K562 (cell line): Measurements from ENCODE around the gene TCEAL5. TPM values are rescaled to one million over a fixed set of nuclear protein-coding genes. Genes with fewer than 3 reads are reported as not detected.

ENCODE experiments used
- ATAC-seq: fragments of 200-7000 bp; cut with Tn5 transposase; 3 replicates; pipeline ENCODE4 v1.9.1; 2020; ENCODE audit warnings: moderate library complexity
- BruUV-seq: library from RNA; stranded (reverse); fragments of 400-500 nt; replicated peaks from 2 replicates; lab custom pipeline; 2021; lab: Mats Ljungman, UMichigan
- CTCF ChIA-PET: fragments of 300-600 bp; formaldehyde crosslinking; extraction: SDS; loops from one replicate; lab custom pipeline; 2021; ENCODE audit warnings: low intra/inter-chr PET ratio; lab: Yijun Ruan, JAX
- POLR2A ChIA-PET: fragments of 300-600, 350-650 bp; sonication (Branson Sonifier 250); formaldehyde crosslinking; extraction: SDS; loops from one replicate; lab custom pipeline; 2021; ENCODE audit warnings: antibody characterized with exemption, inconsistent platforms; lab: Yijun Ruan, JAX
- DNase-seq, 4 experiments: peaks; one replicate each; pipeline versions ENCODE4 v3.0.0 to v3.0.0-alpha.2; 2011 to 2018; ENCODE audit warnings: low spot score in 3 of 4, mixed read lengths in 3 of 4; ENCODE audit errors: extremely low read depth in 1 of 4
- FAIRE-seq: peaks from 2 replicates; lab custom pipeline; 2011; peaks lifted over from hg19 to GRCh38; lab: Jason Lieb, UNC
- H2AFZ ChIP-seq: 2 replicates; pipeline ENCODE4 v1.6.0; 2011; ENCODE audit warnings: low read depth, low read length, control low read depth, inconsistent platforms
- H3K27ac ChIP-seq: fragments of 200-600 bp; 3 replicates; pipeline ENCODE4 v1.8.0; 2011; ENCODE audit warnings: low read depth, mild to moderate bottlenecking, control low read depth, inconsistent platforms, low read length, moderate library complexity, mixed read lengths; ENCODE audit errors: extremely low read depth
- H3K27me3 ChIP-seq, 2 experiments: fragments of 300-600 bp in 1 of 2; 2 replicates in 1 of 2; 3 replicates in 1 of 2; pipeline versions ENCODE4 v1.6.0 to v1.8.0; 2011; ENCODE audit warnings: inconsistent platforms in 2 of 2, low read length in 2 of 2, mild to moderate bottlenecking in 1 of 2, mixed read lengths in 1 of 2, moderate library complexity in 1 of 2; ENCODE audit not compliant: control insufficient read depth in 2 of 2, insufficient read depth in 2 of 2
- H3K36me3 ChIP-seq: fragments of 300-600 bp; 3 replicates; pipeline ENCODE4 v1.8.0; 2011; ENCODE audit warnings: mild to moderate bottlenecking, low read length, inconsistent platforms; ENCODE audit not compliant: control insufficient read depth, insufficient read depth
- H3K4me1 ChIP-seq, 2 experiments: fragments of 200-600 bp in 1 of 2; replicated peaks in 1 of 2; 2 replicates in 1 of 2; 3 replicates in 1 of 2; pipeline versions ENCODE4 v1.5.1 to v1.8.0; 2011; ENCODE audit warnings: inconsistent platforms in 2 of 2, low read length in 2 of 2, mild to moderate bottlenecking in 1 of 2, mixed read lengths in 1 of 2, moderate library complexity in 1 of 2; ENCODE audit not compliant: control insufficient read depth in 2 of 2, insufficient read depth in 2 of 2
- H3K4me2 ChIP-seq: 2 replicates; pipeline ENCODE4 v1.6.1; 2011; ENCODE audit warnings: low read length, control low read depth, inconsistent platforms, mixed read lengths; ENCODE audit not compliant: insufficient read depth
- H3K4me3 ChIP-seq: fragments of 200-600 bp; sonication (generic), shearing (Covaris generic); 2 replicates; pipeline ENCODE4 v1.5.1; 2016; ENCODE audit warnings: control low read depth, inconsistent platforms
- H3K79me2 ChIP-seq: fragments of 200-600 bp; 3 replicates; pipeline ENCODE4 v1.8.0; 2011; ENCODE audit warnings: low read length, inconsistent platforms; ENCODE audit not compliant: control insufficient read depth, insufficient read depth
- H3K9ac ChIP-seq, 2 experiments: 2 replicates each; pipeline versions ENCODE4 v1.6.0 to v1.6.1; 2011; ENCODE audit warnings: low read depth in 2 of 2, low read length in 2 of 2, control low read depth in 1 of 2, inconsistent platforms in 1 of 2, mild to moderate bottlenecking in 1 of 2, mixed read lengths in 1 of 2; ENCODE audit not compliant: insufficient read depth in 1 of 2
- H3K9me1 ChIP-seq: one replicate; pipeline ENCODE4 v1.6.0; 2011; ENCODE audit warnings: inconsistent platforms, mild to moderate bottlenecking, low read length, moderate library complexity; ENCODE audit not compliant: control insufficient read depth, insufficient read depth
- H3K9me3 ChIP-seq: replicated peaks from 2 replicates; pipeline ENCODE4 v1.5.1; 2011; ENCODE audit warnings: low read depth, low read length, inconsistent platforms; ENCODE audit not compliant: control insufficient read depth, insufficient read depth
- H4K20me1 ChIP-seq: replicated peaks from 2 replicates; pipeline ENCODE4 v1.6.1; 2011; ENCODE audit warnings: low read length, inconsistent platforms, mixed read lengths; ENCODE audit not compliant: control insufficient read depth, insufficient read depth
- DEAF1 ChIP-seq: fragments of 450-650 bp; formaldehyde crosslinking; IDR thresholded peaks from 2 replicates; pipeline ENCODE4 v1.4.0; 2020; ENCODE audit warnings: mild to moderate bottlenecking, moderate library complexity
- MEIS2 ChIP-seq: fragments of 450-650 bp; IDR thresholded peaks from 2 replicates; pipeline ENCODE4 v1.6.1; 2014; ENCODE audit warnings: mild to moderate bottlenecking; ENCODE audit not compliant: partially characterized antibody
- PBX2 ChIP-seq, 2 experiments: IDR thresholded peaks in 1 of 2; conservative IDR thresholded peaks in 1 of 2; 2 replicates each; pipeline ENCODE4 v1.6.1; 2016; ENCODE audit warnings: low read depth in 2 of 2, mild to moderate bottlenecking in 1 of 2, missing compliant biosample characterization in 1 of 2, missing genetic modification characterization in 1 of 2, moderate library complexity in 1 of 2
- REST ChIP-seq, 2 experiments: fragments of 450-650 bp; formaldehyde crosslinking in 1 of 2; IDR thresholded peaks; 2 replicates each; pipeline versions ENCODE4 v1.4.0 to v1.6.1; 2014 to 2020; ENCODE audit warnings: mild to moderate bottlenecking in 2 of 2, borderline replicate concordance in 1 of 2, low read depth in 1 of 2
- RFX5 ChIP-seq: IDR thresholded peaks from 2 replicates; pipeline ENCODE4 v1.6.1; 2011; ENCODE audit warnings: low read depth, mild to moderate bottlenecking, improper control_type of control experiment, low read length
- SREBF1 ChIP-seq: fragments of 150-350 bp; IDR thresholded peaks from 2 replicates; pipeline ENCODE4 v1.6.1; 2014; ENCODE audit warnings: antibody characterized with exemption, low read depth, low read length, borderline replicate concordance
- in situ Hi-C: fragments of 300-500 bp; cut with MboI; formaldehyde crosslinking; loops from 4 replicates; pipeline ENCODE4 v1.15.0; 2018; ENCODE audit warnings: inconsistent platforms, mixed read lengths
- intact Hi-C: fragments of 100-400 bp; cut with micrococcal nuclease; formaldehyde crosslinking; loops from 2 replicates; pipeline ENCODE4 v1.14.2; 2022
- polyA plus RNA-seq, 8 experiments: library from polyadenylated mRNA; depleted of rRNA in 4 of 8; stranded (reverse) in 5 of 8; unstranded in 3 of 8; fragments of >200 nt; fragmentation: Nextera tagmentation in 2 of 8; fragmentation: Illumina TruSeq in 1 of 8; extraction: Ambion mirVana in 2 of 8; extraction: Trizol in 1 of 8; gene quantifications; 2 replicates each; pipeline versions ENCODE4 v1.2.1 to v1.2.3, GENCODE V29; 2011 to 2014; ENCODE audit warnings: inconsistent platforms in 1 of 8, missing spikeins in 1 of 8
- total RNA-seq, 7 experiments: library from RNA; depleted of rRNA in 6 of 7; stranded (reverse); fragments of >200 nt in 6 of 7; fragmentation: Illumina TruSeq in 2 of 7; extraction: Trizol in 2 of 7; gene quantifications; 2 replicates each; pipeline versions ENCODE4 v1.2.1 to v1.2.3, GENCODE V29; 2011 to 2021; ENCODE audit warnings: low replicate concordance in 1 of 7

The TCEAL5 gene
- total and polyA plus RNA-seq, 9 of the 15 experiments (the other 6 are each of a cell fraction or from before 2014, with no cell fraction given) = 0.10 to 0.18 TPM; not detected in 7

GRCh38 chrX:103248553-103248952, 28.0 kb downstream of the TCEAL5 start:
- H4K20me1 ChIP-seq = no peaks in the 10 kb centered on the region
- H3K27me3 ChIP-seq = no peaks in the 10 kb centered on the region
- H2AFZ ChIP-seq = peak overlapping the region; percentile 1; the same call in 1 of the 2 replicates
- no peak overlapping the region for H3K9ac ChIP-seq
- peaks cover 13% of the 10 kb centered on the region; the same call in 2 of the 3 replicates for H3K36me3 ChIP-seq
- ChIA-PET CTCF (interaction anchor here (1.8 to 2.2 kb wide), 2 partner anchors 38 to 297 kb away, joined by 4 to 10 read pairs; no protein-coding TSS in a partner anchor), POLR2A (no interaction called here)
- no peaks in the 10 kb centered on the region for H3K9me1 ChIP-seq
- peaks cover 14% of the 10 kb centered on the region; the same call in 1 of the 3 replicates for H3K79me2 ChIP-seq
- no peak overlapping the region for H3K4me3 ChIP-seq
- FAIRE-seq (no peak), ATAC-seq (peak; percentile 66), DNase-seq (peak; percentile 33 to 63 (median 34))
- intact Hi-C loops (loop anchor here (1.0 kb wide), 1 partner anchor 37 kb away; no protein-coding TSS in a partner anchor), in situ Hi-C loops (loop anchor here (5.0 kb wide), 1 partner anchor 41 kb away; no protein-coding TSS in a partner anchor)
- no peaks in the 10 kb centered on the region for H3K9me3 ChIP-seq
- H3K4me2 ChIP-seq = no peak overlapping the region
- no TSS peak for BruUV-seq
- peaks cover 0 to 31% of the 10 kb centered on the region in 2 experiments; a peak in 3 of 5 replicates for H3K4me1 ChIP-seq
- H3K27ac ChIP-seq = no peak overlapping the region
- TF ChIP-seq MEIS2 (peak; percentile 22), REST (IDR thresholded peaks at IDR 0.05; ENCODE audit: borderline replicate concordance) (peak; percentile 73; the same call in 1 of the 2 replicates), REST (CRISPR knock-in tag; IDR thresholded peaks at IDR 0.05; ENCODE audit: low read depth) (no peak), RFX5 (no peak), PBX2 (CRISPR knock-in tag; IDR thresholded peaks at IDR 0.05; ENCODE audit: low read depth) (no peak), PBX2 (tag; conservative IDR thresholded peaks at IDR 0.05; ENCODE audit: low read depth) (0 out of 2 replicates have a peak, but pooled peaks have one; percentile 15), DEAF1 (CRISPR knock-in tag) (peak; percentile 66), SREBF1 (no peak)
